ENCODE measurements around the gene MROH8. TPM values are rescaled to one million over a fixed set of nuclear protein-coding genes. Genes with fewer than 3 reads are reported as not detected.
A peak's percentile ranks its signal among the peaks of the same experiment; 100 is the strongest.

Gene MROH8
- polyA plus RNA-seq, 1 donor (not counting 4 experiments of a cell fraction or from before 2014, with no cell fraction given), result 0.39 TPM

- Histone ChIP-seq H3K4me2 (ENCODE audit: control insufficient read depth, extremely low read depth, insufficient read depth, low read depth, low read length) (no peak overlapping the region), H3K9me3 (ENCODE audit: control insufficient read depth, low read depth, low read length) (no peaks in the 10 kb centered on the region), H3K4me3 (ENCODE audit: control insufficient read depth in 2 of 3, extremely low read depth in 1 of 3, insufficient read depth in 2 of 3, low read depth in 1 of 3, low read length in 3 of 3) (no peak overlapping the region), H3K36me3 (ENCODE audit: control insufficient read depth in 2 of 2, extremely low read depth in 1 of 2, insufficient read depth in 2 of 2, low read length in 2 of 2) (peaks cover 25 to 35% of the 10 kb centered on the region in 2 experiments), H3K79me2 (ENCODE audit: control insufficient read depth, insufficient read depth, low read length) (peaks cover 3% of the 10 kb centered on the region), H3K9me1 (ENCODE audit: control insufficient read depth, extremely low read depth, insufficient read depth, low read length) (no peaks in the 10 kb centered on the region), H3K4me1 (ENCODE audit: control insufficient read depth, extremely low read depth, insufficient read depth, low read length) (peaks cover 14% of the 10 kb centered on the region), H3K27me3 (ENCODE audit: control insufficient read depth, extremely low read depth, insufficient read depth, low read length) (no peaks in the 10 kb centered on the region), H4K20me1 (ENCODE audit: control insufficient read depth, extremely low read depth, insufficient read depth, low read length) (no peaks in the 10 kb centered on the region), H3K9ac (ENCODE audit: control insufficient read depth, extremely low read depth, insufficient read depth, low read length) (no peak overlapping the region), H3K27ac (ENCODE audit: control insufficient read depth, insufficient read depth, low read length) (peak overlapping the region; percentile 3), H2AFZ (ENCODE audit: control insufficient read depth, low read length) (no peak overlapping the region)
- FAIRE-seq (no peak), DNase-seq (ENCODE audit: low read depth, low spot score) (no peak)
- no peak for TF ChIP-seq EZH2 (IDR thresholded peaks at IDR 0.05; ENCODE audit: low read length)
- dilution Hi-C loops (cut with MboI; ENCODE audit: extremely low pct_ligation_motif_present, low sequenced_read_pairs), result no loop called here
Measured at GRCh38 chr20:37209193-37209592, 29.8 kb upstream of the MROH8 start.

- TF ChIP-seq, protein P1, sequence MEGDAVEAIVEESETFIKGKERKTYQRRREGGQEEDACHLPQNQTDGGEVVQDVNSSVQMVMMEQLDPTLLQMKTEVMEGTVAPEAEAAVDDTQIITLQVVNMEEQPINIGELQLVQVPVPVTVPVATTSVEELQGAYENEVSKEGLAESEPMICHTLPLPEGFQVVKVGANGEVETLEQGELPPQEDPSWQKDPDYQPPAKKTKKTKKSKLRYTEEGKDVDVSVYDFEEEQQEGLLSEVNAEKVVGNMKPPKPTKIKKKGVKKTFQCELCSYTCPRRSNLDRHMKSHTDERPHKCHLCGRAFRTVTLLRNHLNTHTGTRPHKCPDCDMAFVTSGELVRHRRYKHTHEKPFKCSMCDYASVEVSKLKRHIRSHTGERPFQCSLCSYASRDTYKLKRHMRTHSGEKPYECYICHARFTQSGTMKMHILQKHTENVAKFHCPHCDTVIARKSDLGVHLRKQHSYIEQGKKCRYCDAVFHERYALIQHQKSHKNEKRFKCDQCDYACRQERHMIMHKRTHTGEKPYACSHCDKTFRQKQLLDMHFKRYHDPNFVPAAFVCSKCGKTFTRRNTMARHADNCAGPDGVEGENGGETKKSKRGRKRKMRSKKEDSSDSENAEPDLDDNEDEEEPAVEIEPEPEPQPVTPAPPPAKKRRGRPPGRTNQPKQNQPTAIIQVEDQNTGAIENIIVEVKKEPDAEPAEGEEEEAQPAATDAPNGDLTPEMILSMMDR (optimal IDR thresholded peaks at IDR 0.05 in 1 of 3, IDR thresholded peaks at IDR 0.05 in 1 of 3, conservative IDR thresholded peaks at IDR 0.05 in 1 of 3; ENCODE audit: extremely low read depth in 1 of 3, insufficient read depth in 2 of 3, low read length in 3 of 3), result no peak
- no peak for TF ChIP-seq EZH2 (IDR thresholded peaks at IDR 0.05; ENCODE audit: low read length)
- Histone ChIP-seq H3K9me1 (ENCODE audit: control insufficient read depth, extremely low read depth, insufficient read depth, low read length) (no peaks in the 10 kb centered on the region), H3K9me3 (ENCODE audit: control insufficient read depth, low read depth, low read length) (no peaks in the 10 kb centered on the region), H3K27me3 (ENCODE audit: control insufficient read depth, extremely low read depth, insufficient read depth, low read length) (no peaks in the 10 kb centered on the region), H3K9ac (ENCODE audit: control insufficient read depth, extremely low read depth, insufficient read depth, low read length) (no peak overlapping the region), H3K36me3 (ENCODE audit: control insufficient read depth in 2 of 2, extremely low read depth in 1 of 2, insufficient read depth in 2 of 2, low read length in 2 of 2) (peaks cover 26 to 43% of the 10 kb centered on the region in 2 experiments), H3K4me2 (ENCODE audit: control insufficient read depth, extremely low read depth, insufficient read depth, low read depth, low read length) (no peak overlapping the region), H3K4me1 (ENCODE audit: control insufficient read depth, extremely low read depth, insufficient read depth, low read length) (peaks cover 17% of the 10 kb centered on the region), H3K4me3 (ENCODE audit: control insufficient read depth in 2 of 3, extremely low read depth in 1 of 3, insufficient read depth in 2 of 3, low read depth in 1 of 3, low read length in 3 of 3) (no peak overlapping the region), H4K20me1 (ENCODE audit: control insufficient read depth, extremely low read depth, insufficient read depth, low read length) (no peaks in the 10 kb centered on the region), H3K27ac (ENCODE audit: control insufficient read depth, insufficient read depth, low read length) (no peak overlapping the region), H2AFZ (ENCODE audit: control insufficient read depth, low read length) (no peak overlapping the region), H3K79me2 (ENCODE audit: control insufficient read depth, insufficient read depth, low read length) (peaks cover 9% of the 10 kb centered on the region)
- DNase-seq (ENCODE audit: low read depth, low spot score) (no peak), FAIRE-seq (no peak)
- dilution Hi-C loops (cut with MboI; ENCODE audit: extremely low pct_ligation_motif_present, low sequenced_read_pairs), result no loop called here
Measured at GRCh38 chr20:37207171-37207570, 27.8 kb upstream of the MROH8 start.

DNA sequence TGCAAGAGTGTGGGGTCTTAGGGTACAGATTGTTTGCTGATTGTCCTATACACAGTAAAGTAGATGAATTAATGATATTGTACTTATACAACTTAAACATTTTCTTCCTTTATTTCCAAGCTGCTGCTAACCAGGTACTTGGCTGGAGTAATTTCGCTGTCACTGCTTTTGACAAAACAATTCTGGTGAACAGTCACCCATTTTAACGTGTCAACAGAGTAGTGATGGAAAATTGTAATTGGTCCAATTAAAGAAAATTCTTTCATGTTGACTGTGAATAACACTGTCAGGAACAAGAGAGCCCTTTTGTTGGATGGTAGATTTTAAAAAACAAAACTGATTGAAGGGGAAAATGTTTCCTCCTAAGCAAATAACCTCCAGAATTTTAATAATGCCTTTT, 26.4 kb upstream of the MROH8 start:
- no peak overlapping the region for H3K9ac ChIP-seq (ENCODE audit: control insufficient read depth, extremely low read depth, insufficient read depth, low read length)
- H3K4me1 ChIP-seq (ENCODE audit: control insufficient read depth, extremely low read depth, insufficient read depth, low read length), result peaks cover 27% of the 10 kb centered on the region
- H3K4me3 ChIP-seq (ENCODE audit: control insufficient read depth in 2 of 3, extremely low read depth in 1 of 3, insufficient read depth in 2 of 3, low read depth in 1 of 3, low read length in 3 of 3), result no peak overlapping the region
- DNase-seq (ENCODE audit: low read depth, low spot score) (no peak), FAIRE-seq (no peak)
- no peaks in the 10 kb centered on the region for H3K27me3 ChIP-seq (ENCODE audit: control insufficient read depth, extremely low read depth, insufficient read depth, low read length)
- no peak for TF ChIP-seq EZH2 (IDR thresholded peaks at IDR 0.05; ENCODE audit: low read length)
- TF ChIP-seq, protein P1 (optimal IDR thresholded peaks at IDR 0.05 in 1 of 3, IDR thresholded peaks at IDR 0.05 in 1 of 3, conservative IDR thresholded peaks at IDR 0.05 in 1 of 3; ENCODE audit: extremely low read depth in 1 of 3, insufficient read depth in 2 of 3, low read length in 3 of 3), result no peak
- dilution Hi-C loops (cut with MboI; ENCODE audit: extremely low pct_ligation_motif_present, low sequenced_read_pairs), result no loop called here
- peaks cover 28 to 39% of the 10 kb centered on the region in 2 experiments for H3K36me3 ChIP-seq (ENCODE audit: control insufficient read depth in 2 of 2, extremely low read depth in 1 of 2, insufficient read depth in 2 of 2, low read length in 2 of 2)
- H2AFZ ChIP-seq (ENCODE audit: control insufficient read depth, low read length), result no peak overlapping the region
- no peaks in the 10 kb centered on the region for H3K9me3 ChIP-seq (ENCODE audit: control insufficient read depth, low read depth, low read length)
- peaks cover 11% of the 10 kb centered on the region for H3K79me2 ChIP-seq (ENCODE audit: control insufficient read depth, insufficient read depth, low read length)
- no peak overlapping the region for H3K27ac ChIP-seq (ENCODE audit: control insufficient read depth, insufficient read depth, low read length)
- peaks cover 2% of the 10 kb centered on the region for H4K20me1 ChIP-seq (ENCODE audit: control insufficient read depth, extremely low read depth, insufficient read depth, low read length)
- H3K9me1 ChIP-seq (ENCODE audit: control insufficient read depth, extremely low read depth, insufficient read depth, low read length), result no peaks in the 10 kb centered on the region
- H3K4me2 ChIP-seq (ENCODE audit: control insufficient read depth, extremely low read depth, insufficient read depth, low read depth, low read length), result no peak overlapping the region

Data from keratinocyte (primary cell).